HFFc6 (cell line): Measurements from ENCODE around the gene CD2BP2. TPM values are rescaled to one million over a fixed set of nuclear protein-coding genes. Genes with fewer than 3 reads are reported as not detected.

Experiments
- DNase-seq: peaks from one replicate; pipeline ENCODE4 v3.0.0-alpha.2; 2018
- H3K27ac Mint-ChIP-seq: 2 replicates; pipeline ENCODE4 v1.8.0; 2020; ENCODE audit warnings: mild to moderate bottlenecking, mixed read lengths
- H3K27me3 Mint-ChIP-seq: 2 replicates; pipeline ENCODE4 v1.8.0; 2021; ENCODE audit warnings: mild to moderate bottlenecking, moderate library complexity, mixed read lengths; ENCODE audit not compliant: insufficient read depth
- H3K36me3 Mint-ChIP-seq: 2 replicates; pipeline ENCODE4 v1.8.0; 2021; ENCODE audit warnings: low read depth, mixed read lengths
- H3K4me1 Mint-ChIP-seq: 2 replicates; pipeline ENCODE4 v1.8.0; 2020; ENCODE audit warnings: low read depth, mixed read lengths
- H3K4me3 Mint-ChIP-seq: 2 replicates; pipeline ENCODE4 v1.8.0; 2020; ENCODE audit warnings: mild to moderate bottlenecking, moderate library complexity, mixed read lengths
- H3K9me3 Mint-ChIP-seq: 2 replicates; pipeline ENCODE4 v1.8.0; 2020; ENCODE audit warnings: mild to moderate bottlenecking, mixed read lengths
- CTCF ChIP-seq: fragments of 200-600 bp; sonication (generic); IDR thresholded peaks from 2 replicates; pipeline ENCODE4 v1.5.0; 2021; ENCODE audit warnings: antibody characterized with exemption, mild to moderate bottlenecking
- long read RNA-seq: library from polyadenylated mRNA; unstranded; transcript quantifications from one replicate; pipeline ENCODE4 v2.0.0, GENCODE V29; 2019
- total RNA-seq, 6 experiments: library from RNA; stranded (reverse); fragmentation: NEBNext Ultra II Directional; extraction: Animal tissue kit (Norgen Biotek cat#: 25700); gene quantifications; 2 replicates in 1 of 6; 3 replicates in 5 of 6; pipeline ENCODE4 v1.2.3, GENCODE V29; 2021

The CD2BP2 gene
- total RNA-seq, result 10 to 100 TPM; 76.2 to 91.0 (median 80.4) TPM
- long read RNA-seq, transcript CD2BP2-203 (6 exons, 1,417 nt), result minor isoform, 10 of 114 reads
- long read RNA-seq, transcript CD2BP2-201 (7 exons, 3,421 nt), result major isoform, 93 of 114 reads
- long read RNA-seq, partial matches to known transcripts, result 8 of 114 reads
- long read RNA-seq, other reads (novel, unspliced or antisense), result 3 of 114 reads

DNA sequence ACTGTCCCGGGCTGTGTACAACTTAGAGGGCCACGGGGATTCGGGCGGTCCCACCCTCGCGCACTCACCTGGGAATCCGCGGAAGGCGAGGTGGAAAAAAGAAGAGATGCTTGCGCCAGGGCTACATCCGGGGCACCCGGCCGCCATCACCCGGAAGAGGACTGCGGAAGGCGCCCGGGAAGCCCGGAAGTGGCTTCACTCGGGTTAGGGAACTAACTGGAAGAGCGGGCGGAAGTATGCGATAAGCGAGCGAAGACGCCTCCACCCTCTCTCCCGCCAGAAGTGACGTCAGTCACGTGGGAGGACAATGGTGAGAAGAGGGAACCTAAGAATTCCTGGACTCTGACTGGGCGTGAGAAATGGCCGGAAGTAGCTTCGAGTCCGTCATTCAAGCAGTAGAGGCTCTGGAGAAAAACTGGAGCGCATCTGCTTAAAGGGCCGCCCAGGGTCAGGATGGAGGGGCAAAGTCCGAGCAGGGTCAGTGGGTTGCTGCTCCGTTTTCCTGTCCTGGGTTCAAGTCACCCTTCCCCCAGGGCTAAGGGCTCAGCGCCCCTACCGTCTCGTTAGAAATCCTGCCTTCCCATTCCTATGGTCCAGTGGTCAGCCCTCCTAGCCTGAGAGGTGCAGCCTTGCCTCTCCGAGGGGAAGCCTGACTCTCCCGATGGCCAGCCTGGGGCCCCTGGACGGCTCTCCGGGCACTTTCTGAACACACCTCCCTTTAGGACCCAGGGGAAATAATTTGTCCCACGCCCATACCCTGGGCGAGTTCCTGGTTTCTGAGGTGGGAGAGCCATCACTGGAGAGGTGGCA is at the start of gene CD2BP2:
Gene CD2BP2, minus strand, starts transcription at position 165 of the 810 bp plus-strand sequence. CDS start 627 bp downstream, outside the sequence.
- no peak for TF ChIP-seq CTCF
- no peaks in the 10 kb centered on the region for H3K9me3 Mint-ChIP-seq
- peaks cover 30% of the 10 kb centered on the region for H3K36me3 Mint-ChIP-seq
- H3K27ac Mint-ChIP-seq, result peak within 1 kb of the TSS; percentile 97
- H3K27me3 Mint-ChIP-seq, result peaks cover 7% of the 10 kb centered on the region
- DNase-seq, result peak; percentile 99
- peaks cover 51% of the 10 kb centered on the region for H3K4me1 Mint-ChIP-seq
- H3K4me3 Mint-ChIP-seq, result peak within 1 kb of the TSS; percentile 99

- no peak for DNase-seq
- H3K27me3 Mint-ChIP-seq, result no peaks in the 10 kb centered on the region
- no peak for TF ChIP-seq CTCF
- H3K36me3 Mint-ChIP-seq, result no peaks in the 10 kb centered on the region
- H3K27ac Mint-ChIP-seq, result peak overlapping the region; percentile 96
- H3K9me3 Mint-ChIP-seq, result no peaks in the 10 kb centered on the region
- H3K4me1 Mint-ChIP-seq, result peaks cover 27% of the 10 kb centered on the region
- H3K4me3 Mint-ChIP-seq, result peak overlapping the region; percentile 93
Measured at GRCh38 chr16:30401768-30402425, 46.8 kb upstream of the CD2BP2 start.

GRCh38 chr16:30399435-30400186 is 44.5 kb upstream of the CD2BP2 start:
- peak overlapping the region; percentile 96 for H3K27ac Mint-ChIP-seq
- peaks cover 35% of the 10 kb centered on the region for H3K4me1 Mint-ChIP-seq
- TF ChIP-seq CTCF, result no peak
- H3K36me3 Mint-ChIP-seq, result no peaks in the 10 kb centered on the region
- no peaks in the 10 kb centered on the region for H3K27me3 Mint-ChIP-seq
- no peak for DNase-seq
- H3K4me3 Mint-ChIP-seq, result peak overlapping the region; percentile 93
- H3K9me3 Mint-ChIP-seq, result no peaks in the 10 kb centered on the region

GRCh38 chr16:30398661-30399434 is 43.7 kb upstream of the CD2BP2 start:
- Mint-ChIP-seq H3K27ac (peak overlapping the region; percentile 96; the same call in 1 of the 2 replicates), H3K36me3 (no peaks in the 10 kb centered on the region), H3K27me3 (no peaks in the 10 kb centered on the region), H3K4me3 (no peak overlapping the region), H3K4me1 (peaks cover 42% of the 10 kb centered on the region), H3K9me3 (no peaks in the 10 kb centered on the region)
- no peak for TF ChIP-seq CTCF
- no peak for DNase-seq
